HL-60 (cell line): ENCODE results near the gene MEMO1.

Experiments
- CTCF ChIP-seq: IDR thresholded peaks from one replicate; pipeline ENCODE4 v1.5.1; 2011; ENCODE audit warnings: low read length, control low read depth, inconsistent platforms; ENCODE audit not compliant: insufficient read depth
- GABPA ChIP-seq: IDR thresholded peaks from 2 replicates; pipeline ENCODE4 v1.6.1; 2012; ENCODE audit warnings: low read depth
- POLR2AphosphoS5 ChIP-seq: IDR thresholded peaks from 2 replicates; pipeline ENCODE4 v1.6.1; 2012; ENCODE audit warnings: low read depth
- REST ChIP-seq: IDR thresholded peaks from 2 replicates; pipeline ENCODE4 v1.6.1; 2012; ENCODE audit warnings: low read depth; ENCODE audit not compliant: insufficient replicate concordance
- SPI1 ChIP-seq: IDR thresholded peaks from 2 replicates; pipeline ENCODE4 v1.6.1; 2012; ENCODE audit warnings: low read depth, mild to moderate bottlenecking, borderline replicate concordance

- TF ChIP-seq REST (no peak), POLR2AphosphoS5 (no peak), CTCF (no peak), GABPA (no peak), SPI1 (no peak)
Measured at GRCh38 chr2:31957354-31958139, 53.3 kb downstream of the MEMO1 start.
